KOPT-K1 (cell line): Measurements from ENCODE around the gene LRP5.

Experiments used
- H3K27ac ChIP-seq: fragments of 200-600 bp; sonication (generic); 2 replicates; pipeline ENCODE4 v1.5.1; 2016; ENCODE audit warnings: antibody characterized with exemption, mild to moderate bottlenecking, low read depth, low read length; ENCODE audit not compliant: poor library complexity, severe bottlenecking
- H3K36me3 ChIP-seq: fragments of 200-600 bp; sonication (generic); 2 replicates; pipeline ENCODE4 v1.5.1; 2017; ENCODE audit warnings: antibody characterized with exemption, mild to moderate bottlenecking, low read length, moderate library complexity; ENCODE audit not compliant: insufficient read depth
- H3K9me3 ChIP-seq: fragments of 200-600 bp; sonication (generic); 2 replicates; pipeline ENCODE4 v1.5.1; 2017; ENCODE audit warnings: antibody characterized with exemption, low read length, mild to moderate bottlenecking; ENCODE audit not compliant: insufficient read depth, poor library complexity, severe bottlenecking

LRP5 gene

DNA sequence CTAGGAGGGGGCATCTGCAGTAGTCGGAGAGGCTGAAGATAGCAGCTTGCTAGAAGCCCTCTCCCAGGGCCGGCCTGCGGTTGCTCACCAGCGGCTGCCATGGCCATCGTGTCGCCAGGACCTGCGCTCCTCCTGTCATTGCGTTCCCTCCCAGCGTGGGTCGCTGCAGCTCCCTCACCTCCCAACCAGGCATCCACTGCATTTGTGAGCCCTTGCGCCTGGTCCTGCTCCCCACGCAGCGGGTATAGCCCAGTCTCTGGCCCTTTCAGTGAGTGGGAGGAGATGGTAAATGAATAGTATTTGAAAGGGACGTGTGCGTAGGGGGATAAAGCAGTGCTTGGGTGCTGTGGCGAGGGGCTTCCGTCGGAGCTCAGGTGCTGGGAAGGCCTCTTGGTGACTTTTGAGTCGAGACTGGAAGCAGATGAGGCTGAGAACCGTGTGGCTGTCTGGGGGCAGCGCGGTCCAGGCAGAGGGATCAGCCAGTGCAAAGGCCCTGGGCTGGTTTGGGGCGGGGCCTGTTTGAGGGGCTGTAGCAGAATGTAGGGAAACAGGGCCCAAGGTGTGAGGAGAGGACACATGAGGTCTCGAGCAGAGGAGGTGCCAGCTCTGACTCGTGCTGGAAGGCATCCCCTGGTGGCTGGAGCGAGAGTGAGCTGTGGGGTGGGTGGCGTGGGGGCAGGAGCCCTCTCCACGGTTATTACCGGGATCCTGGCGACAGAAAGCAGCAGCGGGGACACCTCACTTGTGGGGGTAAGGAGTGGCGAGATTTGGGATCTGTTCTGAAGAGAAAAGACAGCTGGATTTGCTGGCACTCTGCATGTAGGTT is 39.3 kb downstream of the LRP5 start:
- H3K36me3 ChIP-seq, result no peaks in the 10 kb centered on the region

DNA sequence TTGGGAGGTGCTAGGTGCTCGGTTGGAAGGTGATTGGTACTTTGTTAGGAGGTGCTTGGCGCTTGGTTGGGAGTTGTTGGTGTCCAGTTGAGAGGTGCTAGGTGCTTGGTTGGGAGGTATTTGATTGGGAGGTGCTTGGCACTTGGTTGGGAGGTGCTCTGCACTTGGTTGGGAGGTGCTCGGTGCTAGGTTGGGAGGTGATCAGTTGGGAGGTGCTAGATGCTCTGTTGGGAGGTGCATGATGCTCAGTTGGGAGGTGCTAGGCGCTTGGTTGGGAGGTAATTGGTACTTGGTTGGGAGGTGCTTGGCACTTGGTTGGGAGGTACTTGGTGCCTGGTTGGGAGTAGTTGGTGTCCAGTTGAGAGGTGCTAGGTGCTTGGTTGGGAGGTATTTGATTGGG is 40.2 kb downstream of the LRP5 start:
- H3K9me3 ChIP-seq, result no peaks in the 10 kb centered on the region
- no peak overlapping the region for H3K27ac ChIP-seq
- no peaks in the 10 kb centered on the region for H3K36me3 ChIP-seq

More for the DNA sequence above, 39.3 kb downstream of the LRP5 start:
- H3K27ac ChIP-seq, result no peak overlapping the region
- no peaks in the 10 kb centered on the region for H3K9me3 ChIP-seq

DNA sequence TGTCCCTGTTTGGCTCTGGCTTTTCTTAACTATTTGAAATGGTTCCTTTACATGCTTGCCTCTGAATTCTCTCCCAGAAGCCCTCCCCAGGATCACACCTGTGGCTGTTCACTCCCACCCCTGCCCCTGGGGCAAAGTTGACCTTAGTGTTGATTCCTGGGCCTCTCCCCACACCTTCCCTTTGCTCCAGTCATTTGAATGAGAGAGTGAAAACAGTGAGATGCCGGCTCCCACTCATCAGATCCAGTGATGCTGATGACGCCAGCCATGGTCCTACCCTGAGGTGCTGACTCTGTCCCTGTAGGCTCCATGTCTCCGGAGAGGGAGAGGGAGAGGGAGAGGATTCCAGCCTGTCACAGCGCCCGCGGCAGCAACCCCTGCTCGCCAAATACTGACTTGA is 40.7 kb downstream of the LRP5 start:
- H3K27ac ChIP-seq, result no peak overlapping the region
- no peaks in the 10 kb centered on the region for H3K36me3 ChIP-seq
- H3K9me3 ChIP-seq, result no peaks in the 10 kb centered on the region

DNA sequence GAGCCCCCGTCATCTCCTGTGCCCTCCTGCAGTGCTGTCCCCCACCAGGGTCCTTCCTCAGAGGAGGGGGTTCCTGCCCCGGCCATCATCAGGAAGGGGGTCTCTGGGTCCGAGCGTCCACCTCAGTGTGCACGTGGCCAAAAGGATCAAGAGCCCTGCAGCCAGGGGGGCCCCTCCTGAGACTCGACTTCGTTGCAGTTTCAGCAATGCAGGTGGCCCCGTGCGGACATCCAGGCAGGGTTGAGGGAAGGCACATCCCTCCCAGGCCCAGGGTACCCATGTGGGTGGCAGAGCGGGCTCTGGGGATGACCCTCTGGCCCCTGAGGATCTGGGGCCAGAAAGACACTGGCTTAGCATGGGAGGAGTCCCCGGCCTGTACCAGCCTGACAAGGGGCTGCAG is 41.3 kb downstream of the LRP5 start:
- Histone ChIP-seq H3K9me3 (no peaks in the 10 kb centered on the region), H3K36me3 (no peaks in the 10 kb centered on the region; the same call in 1 of the 2 replicates), H3K27ac (no peak overlapping the region)

DNA sequence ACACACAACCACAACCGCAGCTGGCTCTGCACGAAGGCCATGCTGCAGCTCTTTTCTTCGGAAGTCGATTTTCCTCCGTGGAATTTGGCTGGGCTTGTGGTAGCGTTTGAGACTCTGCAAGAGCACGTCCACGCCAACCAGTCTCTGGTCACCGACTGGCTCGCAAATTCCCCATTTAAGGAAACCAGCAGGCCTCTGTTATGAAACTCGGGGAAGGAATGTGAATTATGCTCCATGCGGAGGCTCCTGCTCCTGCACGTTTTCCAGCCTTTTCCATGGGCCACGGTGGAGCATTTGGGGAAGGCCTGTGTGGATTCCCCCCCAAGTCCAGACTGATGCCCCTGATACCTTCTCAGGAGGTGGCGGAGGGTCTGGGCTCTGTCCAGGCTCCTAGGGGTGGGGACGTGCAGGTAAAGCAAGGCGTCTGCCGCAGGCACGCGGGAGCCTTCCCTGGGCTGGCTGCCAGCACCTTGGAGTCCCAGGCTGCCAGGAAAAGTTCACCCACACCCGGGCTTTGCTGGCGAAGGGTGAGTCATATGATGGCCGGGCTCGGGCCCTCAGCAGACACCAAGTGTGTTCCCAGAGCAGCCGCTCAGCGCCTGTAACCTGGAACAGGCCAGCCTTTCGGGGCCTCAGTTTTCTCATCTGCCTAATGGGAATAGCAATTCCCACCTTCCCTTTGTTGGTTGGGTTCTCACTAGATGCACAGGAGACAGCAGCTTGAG is 41.9 kb downstream of the LRP5 start:
- Histone ChIP-seq H3K9me3 (peaks cover 5% of the 10 kb centered on the region), H3K36me3 (no peaks in the 10 kb centered on the region; the same call in 1 of the 2 replicates), H3K27ac (no peak overlapping the region)

DNA sequence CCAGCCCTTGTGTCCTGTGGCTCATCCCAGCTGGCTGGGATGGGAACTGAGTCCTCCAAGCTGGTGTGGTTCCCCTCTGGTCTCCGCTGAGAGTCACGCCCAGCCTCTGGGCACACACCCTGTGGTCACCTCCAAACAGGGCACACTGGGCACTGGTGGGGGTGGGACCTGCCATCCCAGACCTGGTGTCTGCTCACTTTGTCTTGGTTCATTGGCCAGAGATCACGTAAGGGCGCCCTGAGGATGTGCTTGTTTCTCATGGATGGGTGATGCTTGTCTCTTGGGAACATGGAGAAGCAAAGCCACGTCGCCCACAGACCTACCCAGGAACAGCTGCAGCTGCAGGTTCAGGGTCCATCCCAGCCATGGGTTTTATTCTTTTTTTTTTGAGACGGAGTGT is 43.1 kb downstream of the LRP5 start:
- Histone ChIP-seq H3K36me3 (no peaks in the 10 kb centered on the region; the same call in 1 of the 2 replicates), H3K9me3 (peaks cover 6% of the 10 kb centered on the region), H3K27ac (no peak overlapping the region)

DNA sequence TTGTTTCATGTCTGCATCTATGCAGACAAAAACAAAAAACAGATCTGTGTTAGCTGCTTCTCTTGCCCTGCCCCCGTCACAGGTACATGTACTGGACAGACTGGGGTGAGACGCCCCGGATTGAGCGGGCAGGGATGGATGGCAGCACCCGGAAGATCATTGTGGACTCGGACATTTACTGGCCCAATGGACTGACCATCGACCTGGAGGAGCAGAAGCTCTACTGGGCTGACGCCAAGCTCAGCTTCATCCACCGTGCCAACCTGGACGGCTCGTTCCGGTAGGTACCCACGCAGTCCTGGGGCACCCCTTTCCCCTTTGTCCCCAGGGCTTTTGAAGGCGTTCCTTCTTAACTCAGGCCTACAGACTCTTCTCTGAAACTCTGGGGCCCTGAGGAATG is 45.2 kb downstream of the LRP5 start:
- Histone ChIP-seq H3K27ac (no peak overlapping the region), H3K36me3 (no peaks in the 10 kb centered on the region; the same call in 1 of the 2 replicates), H3K9me3 (peaks cover 6% of the 10 kb centered on the region)

DNA sequence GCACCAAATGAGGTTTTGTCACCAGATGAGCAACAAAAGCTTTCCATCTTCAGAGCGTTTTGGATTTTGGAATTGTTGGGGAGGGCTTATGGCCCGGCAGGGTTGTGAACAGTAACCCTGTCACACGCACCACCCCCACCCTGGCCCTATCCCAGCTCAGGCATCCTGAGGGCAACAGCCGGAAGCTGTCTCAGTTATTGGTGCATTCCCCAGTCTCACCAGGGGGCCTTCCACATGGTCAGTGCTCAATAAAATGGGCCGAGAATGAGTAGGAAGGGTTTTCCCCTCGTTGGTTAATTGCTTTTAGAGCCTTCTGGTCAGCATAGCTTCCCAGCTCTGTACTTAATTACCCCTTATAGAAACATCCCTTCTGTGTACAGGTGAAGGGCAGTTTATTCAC is 46.0 kb downstream of the LRP5 start:
- H3K27ac ChIP-seq, result no peak overlapping the region
- H3K36me3 ChIP-seq, result no peaks in the 10 kb centered on the region; the same call in 1 of the 2 replicates
- H3K9me3 ChIP-seq, result peaks cover 6% of the 10 kb centered on the region

DNA sequence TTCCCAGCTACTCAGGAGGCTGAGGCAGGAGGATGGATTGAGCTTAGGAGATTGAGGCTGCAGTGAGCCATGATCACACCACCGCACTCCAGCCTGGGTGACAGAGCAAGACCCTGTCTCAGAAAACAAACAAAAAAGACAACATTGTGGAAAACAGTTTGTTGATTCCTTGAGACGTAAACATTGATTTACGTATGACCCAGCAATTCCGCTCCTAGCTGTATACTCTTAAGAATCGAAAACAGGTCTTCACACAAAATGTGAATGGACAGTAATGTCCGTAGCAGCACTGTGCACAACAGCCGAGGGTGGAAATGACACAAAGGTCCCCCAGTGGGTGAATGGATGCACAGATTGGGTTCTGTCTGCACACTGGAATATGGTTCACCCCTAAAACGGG is 49.3 kb downstream of the LRP5 start:
- Histone ChIP-seq H3K9me3 (peaks cover 6% of the 10 kb centered on the region), H3K27ac (no peak overlapping the region), H3K36me3 (no peaks in the 10 kb centered on the region; the same call in 1 of the 2 replicates)

DNA sequence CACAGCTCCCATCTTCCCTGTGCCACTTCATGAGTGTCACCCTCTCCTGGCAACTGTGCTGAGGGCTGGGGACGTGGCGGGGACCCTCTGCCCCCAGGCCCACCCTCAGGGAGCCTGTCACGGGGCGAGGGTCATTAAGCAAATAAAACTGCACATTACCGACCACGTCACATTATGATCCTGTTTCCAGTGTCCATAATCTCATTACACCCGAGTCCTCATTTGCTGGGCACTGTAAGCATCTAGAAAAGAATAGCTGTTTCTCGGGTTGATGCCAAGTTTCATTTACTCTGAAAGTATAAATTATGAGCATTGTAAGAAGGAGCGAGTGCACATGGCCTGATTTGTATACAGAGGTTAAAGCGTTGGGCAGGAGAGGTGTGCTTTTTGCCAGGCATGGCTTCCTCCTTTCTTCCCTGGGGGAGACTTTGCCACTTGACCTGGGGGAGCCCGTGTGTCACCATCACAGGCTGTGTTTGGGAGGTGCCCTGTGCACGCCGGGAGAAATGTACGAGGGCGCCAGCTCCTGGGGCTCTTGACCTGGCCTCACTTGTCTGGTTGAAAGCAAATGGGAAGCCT is 50.5 kb downstream of the LRP5 start:
- H3K9me3 ChIP-seq, result peaks cover 6% of the 10 kb centered on the region
- no peaks in the 10 kb centered on the region; the same call in 1 of the 2 replicates for H3K36me3 ChIP-seq
- no peak overlapping the region for H3K27ac ChIP-seq

DNA sequence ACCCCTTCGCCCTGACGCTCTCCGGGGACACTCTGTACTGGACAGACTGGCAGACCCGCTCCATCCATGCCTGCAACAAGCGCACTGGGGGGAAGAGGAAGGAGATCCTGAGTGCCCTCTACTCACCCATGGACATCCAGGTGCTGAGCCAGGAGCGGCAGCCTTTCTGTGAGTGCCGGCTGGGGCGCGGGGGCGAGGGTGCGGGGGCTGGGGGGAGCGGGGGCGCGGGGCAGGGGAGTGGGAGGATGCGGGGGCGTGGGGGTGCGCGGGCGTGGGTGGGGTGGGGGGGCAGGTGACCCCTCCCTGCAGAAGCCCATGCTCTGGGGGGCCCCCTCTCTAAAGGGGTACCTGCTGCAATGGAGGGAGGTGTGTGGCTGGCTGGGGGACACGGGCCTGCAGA is 51.4 kb downstream of the LRP5 start:
- Histone ChIP-seq H3K9me3 (peaks cover 6% of the 10 kb centered on the region), H3K27ac (no peak overlapping the region), H3K36me3 (no peaks in the 10 kb centered on the region)

DNA sequence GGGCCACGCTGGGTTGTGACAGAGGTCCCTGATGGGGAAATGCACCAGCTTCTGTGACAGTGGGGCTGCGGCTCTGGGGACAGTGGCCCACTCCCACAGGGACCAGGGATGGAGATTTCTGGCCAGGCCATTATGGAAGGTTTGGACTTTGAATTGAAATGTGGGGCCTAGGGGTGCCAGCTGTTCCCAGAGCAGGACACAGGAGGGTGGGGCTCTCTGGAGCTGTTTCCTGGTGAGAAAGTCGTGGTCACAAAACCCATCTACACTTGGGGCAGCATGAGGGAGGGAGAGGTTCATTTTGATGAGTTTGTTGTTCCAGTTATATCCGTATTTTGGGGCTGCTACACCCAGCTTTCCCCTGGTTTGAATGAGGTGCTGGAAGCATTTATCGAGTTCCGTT is 52.2 kb downstream of the LRP5 start:
- H3K9me3 ChIP-seq, result no peaks in the 10 kb centered on the region
- no peaks in the 10 kb centered on the region for H3K36me3 ChIP-seq
- H3K27ac ChIP-seq, result no peak overlapping the region

DNA sequence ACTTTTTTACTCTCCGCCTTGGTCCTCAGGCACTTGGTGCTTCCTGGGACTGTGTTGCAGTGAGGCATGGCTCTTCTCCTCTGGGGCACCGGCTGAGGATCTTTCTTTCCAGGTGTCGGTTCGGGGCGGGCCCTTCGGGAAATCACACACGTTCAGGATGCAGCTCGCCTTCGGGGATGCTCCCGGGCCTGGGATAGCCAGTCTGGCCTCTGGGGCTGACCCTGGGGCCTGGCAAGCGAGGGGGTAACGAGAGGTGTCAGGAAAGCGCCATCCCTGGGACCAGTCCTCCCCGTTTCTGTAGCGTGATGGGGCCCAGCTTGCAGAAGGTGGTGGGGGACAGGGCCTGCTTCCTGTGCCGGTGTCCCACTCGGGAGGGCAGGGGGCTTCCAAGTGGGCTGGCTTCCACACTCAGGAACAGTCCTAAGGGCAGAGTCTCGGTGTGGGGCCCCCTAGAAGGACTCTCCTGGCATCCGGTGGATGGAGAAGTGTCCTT is 53.6 kb downstream of the LRP5 start:
- Histone ChIP-seq H3K27ac (no peak overlapping the region), H3K36me3 (no peaks in the 10 kb centered on the region), H3K9me3 (no peaks in the 10 kb centered on the region)

DNA sequence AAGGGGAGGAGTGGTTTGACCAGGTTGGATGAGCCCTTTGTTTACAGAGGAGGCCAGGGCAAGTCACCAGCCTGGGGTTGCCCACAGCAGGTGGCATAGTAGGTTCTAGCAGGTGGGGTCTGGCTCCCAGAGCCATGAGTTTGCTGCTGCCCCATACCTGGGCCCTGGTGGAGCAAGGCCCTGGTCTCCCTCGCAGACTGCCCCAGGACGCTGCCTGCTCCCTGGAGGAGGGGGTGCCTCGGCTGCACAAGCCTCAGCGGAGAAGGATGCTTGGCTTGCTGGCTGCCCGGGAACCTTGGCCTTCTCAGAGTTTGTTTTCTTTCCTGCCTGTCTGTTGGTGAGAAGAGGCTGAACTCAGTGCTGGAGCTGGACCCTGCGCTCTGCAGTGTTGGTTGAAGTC is 54.9 kb downstream of the LRP5 start:
- H3K36me3 ChIP-seq, result no peaks in the 10 kb centered on the region
- no peaks in the 10 kb centered on the region for H3K9me3 ChIP-seq
- no peak overlapping the region for H3K27ac ChIP-seq

DNA sequence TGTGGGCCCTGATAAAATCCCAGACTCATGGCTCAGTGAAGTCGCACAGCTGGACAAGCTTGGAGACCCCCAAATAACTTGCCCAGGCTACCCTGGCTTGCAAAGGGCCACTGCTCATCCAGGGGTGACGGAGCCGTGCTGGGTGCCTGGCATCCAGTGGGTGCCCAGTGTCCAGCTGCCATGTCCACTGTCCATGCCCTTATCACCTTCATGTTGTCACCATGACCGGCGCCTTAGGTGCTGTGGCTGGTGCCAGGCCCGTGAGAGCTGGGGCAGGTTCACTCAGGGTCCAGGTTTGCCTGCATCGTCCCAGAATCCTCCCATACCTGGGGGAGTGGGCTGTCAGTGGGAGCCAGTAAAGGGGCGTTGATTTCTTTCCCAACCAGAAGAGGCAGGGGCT is 57.4 kb downstream of the LRP5 start:
- Histone ChIP-seq H3K36me3 (no peaks in the 10 kb centered on the region), H3K27ac (no peak overlapping the region), H3K9me3 (no peaks in the 10 kb centered on the region)
